Fibroblast of lung (primary cell): ENCODE measurements around the gene MMS19. TPM values are rescaled to one million over a fixed set of nuclear protein-coding genes. Genes with fewer than 3 reads are reported as not detected.

ENCODE experiments used
- DNase-seq, 2 donors: peaks; one replicate each; pipeline versions ENCODE4 v3.0.0 to v3.0.0-alpha.2; 2010; ENCODE audit warnings: low read depth in 2 of 2
- H2AFZ ChIP-seq: 2 replicates; pipeline ENCODE4 v1.5.1; 2012; ENCODE audit warnings: low read length, control low read depth, inconsistent platforms
- H3K27ac ChIP-seq: 2 replicates; pipeline ENCODE4 v1.5.1; 2011; ENCODE audit warnings: low read length, control low read depth; ENCODE audit not compliant: insufficient read depth
- H3K27me3 ChIP-seq: 2 replicates; pipeline ENCODE4 v1.5.1; 2011; ENCODE audit warnings: mild to moderate bottlenecking, low read length; ENCODE audit not compliant: control insufficient read depth, insufficient read depth
- H3K36me3 ChIP-seq: 2 replicates; pipeline ENCODE4 v1.5.1; 2011; ENCODE audit warnings: low read length; ENCODE audit not compliant: control insufficient read depth, insufficient read depth
- H3K4me1 ChIP-seq: 2 replicates; pipeline ENCODE4 v1.5.1; 2011; ENCODE audit warnings: low read length; ENCODE audit not compliant: control insufficient read depth, insufficient read depth; ENCODE audit errors: extremely low read depth
- H3K4me2 ChIP-seq: 2 replicates; pipeline ENCODE4 v1.5.1; 2011; ENCODE audit warnings: low read length, control low read depth; ENCODE audit not compliant: insufficient read depth; ENCODE audit errors: extremely low read depth
- H3K4me3 ChIP-seq, 4 experiments: fragments of 200-600 bp in 1 of 4; sonication (generic) in 1 of 4; replicated peaks in 1 of 4; 2 replicates each; pipeline ENCODE4 v1.5.1; 2011 to 2016; ENCODE audit warnings: low read length in 4 of 4, low read depth in 3 of 4, mild to moderate bottlenecking in 3 of 4, control low read depth in 2 of 4, inconsistent platforms in 1 of 4, mixed read lengths in 1 of 4; ENCODE audit not compliant: insufficient read depth in 1 of 4; ENCODE audit errors: control extremely low read depth in 1 of 4
- H3K79me2 ChIP-seq: 2 replicates; pipeline ENCODE4 v1.5.1; 2012; ENCODE audit warnings: mild to moderate bottlenecking, low read length, inconsistent platforms; ENCODE audit not compliant: control insufficient read depth, insufficient read depth
- H3K9ac ChIP-seq: 2 replicates; pipeline ENCODE4 v1.5.1; 2011; ENCODE audit warnings: mild to moderate bottlenecking, low read length, control low read depth; ENCODE audit not compliant: insufficient read depth
- H3K9me3 ChIP-seq: 2 replicates; pipeline ENCODE4 v1.5.1; 2012; ENCODE audit warnings: low read depth, low read length; ENCODE audit not compliant: control insufficient read depth, insufficient read depth
- H4K20me1 ChIP-seq: 2 replicates; pipeline ENCODE4 v1.5.1; 2011; ENCODE audit warnings: low read length; ENCODE audit not compliant: control insufficient read depth, insufficient read depth; ENCODE audit errors: extremely low read depth
- CTCF ChIP-seq, 2 donors: IDR thresholded peaks in 1 of 2; conservative IDR thresholded peaks in 1 of 2; 1 replicate in 1 of 2; 2 replicates in 1 of 2; pipeline ENCODE4 v1.5.1; 2011 to 2012; ENCODE audit warnings: low read length in 2 of 2, control low read depth in 1 of 2, inconsistent platforms in 1 of 2, low read depth in 1 of 2, mild to moderate bottlenecking in 1 of 2
- EZH2 ChIP-seq: IDR thresholded peaks from 2 replicates; pipeline ENCODE4 v1.5.1; 2012; ENCODE audit warnings: low read length, control low read depth, mild to moderate bottlenecking; ENCODE audit errors: missing control alignments
- polyA plus RNA-seq, 2 donors: library from polyadenylated mRNA; depleted of rRNA in 1 of 2; stranded (reverse) in 1 of 2; unstranded in 1 of 2; fragments of >200 nt; gene quantifications; 2 replicates each; pipeline ENCODE4 v1.2.1, GENCODE V29; 2011 to 2012; ENCODE audit warnings: missing spikeins in 1 of 2
- total RNA-seq: library from RNA; depleted of rRNA; stranded (reverse); fragments of >200 nt; gene quantifications from 2 replicates; pipeline ENCODE4 v1.2.1, GENCODE V29; 2014

Gene MMS19
- total and polyA plus RNA-seq, 2 donors (not counting 1 experiment from before 2014, with no cell fraction given): 44.7 to 64.7 TPM

GRCh38 chr10:97490592-97490991 is 7.6 kb downstream of the MMS19 start:
- peaks cover 1% of the 10 kb centered on the region for H4K20me1 ChIP-seq
- H3K4me3 ChIP-seq: no peak overlapping the region
- no peak for DNase-seq
- H3K36me3 ChIP-seq: peaks cover 1% of the 10 kb centered on the region
- TF ChIP-seq EZH2: no peak
- no peak for TF ChIP-seq CTCF (conservative IDR thresholded peaks at IDR 0.05 in 1 of 2, IDR thresholded peaks at IDR 0.05 in 1 of 2; ENCODE audit: low read depth in 1 of 2, low read length in 2 of 2)
- H3K4me1 ChIP-seq: no peaks in the 10 kb centered on the region
- H3K27ac ChIP-seq: no peak overlapping the region
- H3K4me2 ChIP-seq: no peak overlapping the region
- H2AFZ ChIP-seq: no peak overlapping the region
- H3K79me2 ChIP-seq: peaks cover 86% of the 10 kb centered on the region
- H3K27me3 ChIP-seq: no peaks in the 10 kb centered on the region
- no peaks in the 10 kb centered on the region for H3K9me3 ChIP-seq
- no peak overlapping the region for H3K9ac ChIP-seq

GRCh38 chr10:97485647-97486281 is 12.5 kb downstream of the MMS19 start:
- no peak for DNase-seq
- H3K27me3 ChIP-seq: no peaks in the 10 kb centered on the region
- TF ChIP-seq EZH2: no peak
- no peak for TF ChIP-seq CTCF (conservative IDR thresholded peaks at IDR 0.05 in 1 of 2, IDR thresholded peaks at IDR 0.05 in 1 of 2; ENCODE audit: low read depth in 1 of 2, low read length in 2 of 2)

GRCh38 chr10:97483921-97484320 is 14.3 kb downstream of the MMS19 start:
- H3K27me3 ChIP-seq: no peaks in the 10 kb centered on the region
- H3K36me3 ChIP-seq: peaks cover 5% of the 10 kb centered on the region
- H3K27ac ChIP-seq: no peak overlapping the region
- H3K9ac ChIP-seq: no peak overlapping the region
- no peaks in the 10 kb centered on the region for H4K20me1 ChIP-seq
- H3K79me2 ChIP-seq: peaks cover 40% of the 10 kb centered on the region
- TF ChIP-seq EZH2 (no peak), CTCF (conservative IDR thresholded peaks at IDR 0.05 in 1 of 2, IDR thresholded peaks at IDR 0.05 in 1 of 2; ENCODE audit: low read depth in 1 of 2, low read length in 2 of 2) (no peak)
- peak in 1 of 2 donors; percentile 30 for DNase-seq
- no peak overlapping the region for H3K4me2 ChIP-seq
- no peaks in the 10 kb centered on the region for H3K9me3 ChIP-seq
- no peak overlapping the region for H2AFZ ChIP-seq
- no peaks in the 10 kb centered on the region for H3K4me1 ChIP-seq
- no peak overlapping the region for H3K4me3 ChIP-seq

More at GRCh38 chr10:97485647-97486281, 12.5 kb downstream of the MMS19 start:
- no peaks in the 10 kb centered on the region for H3K4me1 ChIP-seq
- peaks cover 1% of the 10 kb centered on the region for H4K20me1 ChIP-seq
- H3K79me2 ChIP-seq: peaks cover 58% of the 10 kb centered on the region
- peaks cover 2% of the 10 kb centered on the region for H3K36me3 ChIP-seq
- no peak overlapping the region for H2AFZ ChIP-seq
- H3K4me3 ChIP-seq: no peak overlapping the region
- no peak overlapping the region for H3K4me2 ChIP-seq
- no peak overlapping the region for H3K9ac ChIP-seq
- no peak overlapping the region for H3K27ac ChIP-seq
- no peaks in the 10 kb centered on the region for H3K9me3 ChIP-seq
